Measurements from ENCODE around the gene KLF13.

DNA sequence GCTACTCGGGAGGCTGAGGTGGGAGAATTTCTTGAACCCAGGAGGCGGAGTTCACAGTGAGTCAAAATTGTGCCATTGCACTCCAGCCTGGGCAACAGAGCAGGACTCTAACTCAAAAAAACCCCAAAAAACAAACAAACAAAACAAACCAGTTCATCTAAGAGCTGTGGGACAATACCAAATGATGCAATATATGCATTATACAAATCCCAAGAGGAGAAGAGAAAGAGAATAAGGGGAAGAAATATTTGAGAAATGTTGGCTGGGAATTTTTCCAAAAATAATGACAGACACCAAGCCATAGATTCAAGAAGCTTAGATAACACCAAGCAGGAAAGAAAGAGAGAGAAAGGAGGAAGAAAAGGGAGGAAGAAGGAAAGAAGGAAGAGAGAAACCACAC, 82.5 kb downstream of the KLF13 start:
- TF ChIP-seq ELF4 (IDR thresholded peaks at IDR 0.05): no peak
- no peak for TF ChIP-seq BHLHE40 (IDR thresholded peaks at IDR 0.05; ENCODE audit: borderline replicate concordance)
- TF ChIP-seq SP1 (IDR thresholded peaks at IDR 0.05): no peak
- TF ChIP-seq FOXA1 (IDR thresholded peaks at IDR 0.05): no peak
- TF ChIP-seq NFRKB (IDR thresholded peaks at IDR 0.05): no peak
- no peak for TF ChIP-seq HDGF (IDR thresholded peaks at IDR 0.05; ENCODE audit: borderline replicate concordance)
- no peak for TF ChIP-seq ARNT (IDR thresholded peaks at IDR 0.05)
- TF ChIP-seq LEF1 (IDR thresholded peaks at IDR 0.05; ENCODE audit: borderline replicate concordance): no peak
- no peak for TF ChIP-seq ZNF384 (IDR thresholded peaks at IDR 0.05)
- no peak for TF ChIP-seq CTBP1 (IDR thresholded peaks at IDR 0.05; ENCODE audit: borderline replicate concordance)
